DMS53 treated with DMSO at 0.1 percent for 48 hours (cell line): Measurements from ENCODE around the gene MORN1.

Source experiments
- DNase-seq: peaks from one replicate; lab custom pipeline; 2025; ENCODE audit not compliant: unreplicated experiment; lab: John Stamatoyannopoulos, UW

MORN1 gene

DNA sequence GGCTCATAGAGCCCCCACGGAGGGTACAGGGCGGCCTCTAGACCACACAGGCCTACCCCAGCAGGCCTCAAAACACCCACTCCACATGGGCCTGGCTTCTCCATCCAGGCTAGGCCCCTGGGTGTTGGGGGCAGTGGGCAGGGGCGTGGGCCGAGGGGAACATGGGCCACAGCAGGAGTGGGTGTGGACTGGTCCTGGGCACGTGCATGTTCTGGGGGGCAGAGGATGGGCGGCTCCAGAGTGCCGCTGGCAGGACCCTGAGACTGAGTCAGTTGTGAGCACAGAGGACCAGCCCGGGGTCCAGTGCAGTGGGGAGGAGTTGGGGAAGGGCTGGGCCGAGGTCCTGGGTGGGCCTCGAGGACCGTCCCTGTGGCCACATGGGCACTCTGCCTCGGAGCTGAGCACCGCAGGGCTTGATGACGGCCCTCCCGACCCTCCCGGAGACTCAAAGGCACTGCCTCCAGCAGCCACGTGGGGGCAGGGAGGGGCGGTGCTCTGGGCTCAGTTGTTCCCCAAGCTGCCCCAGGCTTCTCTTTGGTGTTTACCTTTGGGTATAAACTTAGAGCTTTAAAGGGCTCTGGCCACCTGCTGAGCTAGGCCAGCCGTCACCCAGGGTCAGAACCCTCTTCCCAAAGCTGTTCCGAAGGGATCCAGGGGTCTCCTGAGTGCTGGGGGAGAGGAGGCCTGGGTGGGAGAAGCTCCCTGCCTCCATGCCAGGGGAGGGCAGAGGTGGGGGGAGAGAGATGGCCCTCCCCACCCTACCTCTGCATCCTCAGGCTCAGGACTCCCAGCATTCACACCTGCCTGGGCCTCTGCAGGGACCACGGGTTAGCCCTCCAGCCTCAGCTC lies 79.9 kb downstream of the MORN1 start:
- peak; percentile 16 for DNase-seq

DNA sequence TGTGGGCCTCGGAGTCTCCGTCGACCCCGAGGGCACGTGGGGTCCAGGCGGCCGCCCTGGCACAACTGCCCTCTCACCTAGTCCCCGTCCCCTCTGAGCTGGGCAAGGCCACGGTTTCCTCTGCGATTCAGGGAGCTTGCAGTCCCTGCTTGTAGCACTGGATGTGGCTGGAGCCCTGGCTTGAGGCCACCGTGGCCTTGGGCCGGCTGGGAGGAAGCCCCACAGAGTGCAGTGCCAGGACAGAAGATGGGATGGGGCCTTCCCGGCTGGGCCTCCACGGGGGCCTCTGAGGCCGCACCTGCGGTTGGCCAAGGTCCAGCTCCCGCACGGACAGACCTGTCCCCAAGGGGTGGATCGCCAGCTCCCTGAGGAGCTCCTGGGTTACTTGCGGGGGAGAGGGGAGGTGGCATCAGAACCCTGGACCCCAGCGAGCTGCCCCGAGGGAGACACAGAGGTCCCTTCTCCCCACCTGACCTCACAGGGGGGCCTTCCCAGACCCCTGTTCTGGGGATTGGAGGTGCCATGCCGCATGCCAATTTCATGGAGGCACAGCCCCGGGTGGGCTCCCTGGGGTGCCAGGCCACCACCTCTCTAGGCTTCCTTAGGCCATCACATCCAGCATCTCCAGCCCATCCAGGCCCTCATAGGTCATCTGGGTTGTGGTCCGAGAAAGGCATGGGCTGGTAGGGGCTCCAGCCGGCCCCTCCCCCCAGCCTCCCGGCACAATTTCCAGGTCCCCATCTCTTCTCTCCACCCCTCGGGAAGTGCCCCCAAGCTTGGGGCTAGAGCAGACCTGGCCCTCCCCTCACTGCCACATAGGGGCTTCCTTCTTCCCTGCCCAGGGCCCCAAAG lies 80.8 kb downstream of the MORN1 start:
- DNase-seq = no peak

DNA sequence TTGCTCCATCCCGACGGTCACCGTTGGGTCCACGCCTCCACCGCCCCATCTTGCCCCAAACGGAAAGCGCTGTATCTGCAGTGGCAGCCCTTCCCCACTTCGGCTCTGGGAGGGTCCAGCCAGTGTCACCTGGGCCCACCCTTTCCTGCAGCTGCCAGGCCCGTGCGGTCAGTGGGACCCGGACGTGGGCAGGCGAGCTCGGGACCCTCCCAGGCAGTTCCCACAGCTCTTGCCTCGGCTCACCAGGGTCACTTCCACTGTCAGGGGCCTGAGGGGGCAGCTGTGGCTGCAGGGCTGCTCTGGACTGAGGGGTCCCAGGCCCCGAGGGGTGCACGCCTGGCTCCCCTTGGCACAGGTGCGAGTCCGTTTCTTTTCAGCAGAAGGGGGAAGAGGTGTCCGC lies 82.5 kb downstream of the MORN1 start:
- no peak for DNase-seq

DNA sequence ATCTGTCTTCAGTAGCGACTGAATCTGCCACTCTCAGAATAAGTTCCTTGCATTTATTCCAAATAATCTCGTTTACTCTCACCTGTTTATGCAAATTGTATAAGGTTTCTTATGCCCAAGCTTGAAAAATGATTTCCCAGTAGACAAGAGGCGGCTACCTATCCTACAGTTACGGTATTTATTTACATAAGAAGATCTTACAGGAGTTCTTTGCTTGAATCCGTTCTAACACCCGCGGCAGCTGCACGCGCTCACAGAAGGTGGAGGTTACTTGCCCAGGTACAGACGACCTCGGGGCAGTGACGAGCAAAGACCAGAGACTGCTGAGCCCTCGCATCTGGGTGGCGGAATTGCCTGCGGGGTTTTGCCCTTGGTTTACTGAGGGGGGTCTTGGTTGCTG lies 83.4 kb downstream of the MORN1 start:
- DNase-seq = no peak

DNA sequence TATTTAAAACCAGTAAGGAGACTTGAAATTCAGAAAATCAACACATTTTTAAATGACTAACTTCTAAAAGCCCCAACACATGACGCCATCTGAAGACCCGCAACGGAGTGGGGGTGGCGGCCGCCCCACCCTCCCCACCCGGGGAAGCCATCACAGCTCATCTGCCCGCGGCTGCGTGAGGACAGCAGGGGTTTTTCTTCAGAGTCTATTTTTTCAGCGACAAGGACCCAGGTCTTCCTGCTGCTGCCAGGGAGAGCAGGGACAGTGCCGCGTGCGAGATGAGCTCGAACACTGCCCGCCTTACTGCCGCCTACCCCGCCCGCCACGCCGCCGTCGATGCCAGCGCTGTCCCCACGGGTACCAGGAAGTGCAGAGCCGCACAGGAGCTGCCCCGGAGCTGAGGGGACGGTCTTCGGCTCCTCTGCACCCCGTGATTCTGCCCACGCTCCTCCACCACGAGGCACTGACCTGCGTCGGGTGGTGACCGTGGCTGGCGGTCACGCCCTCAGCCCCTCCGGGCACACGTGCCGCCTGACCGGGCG lies 84.2 kb downstream of the MORN1 start:
- no peak for DNase-seq

DNA sequence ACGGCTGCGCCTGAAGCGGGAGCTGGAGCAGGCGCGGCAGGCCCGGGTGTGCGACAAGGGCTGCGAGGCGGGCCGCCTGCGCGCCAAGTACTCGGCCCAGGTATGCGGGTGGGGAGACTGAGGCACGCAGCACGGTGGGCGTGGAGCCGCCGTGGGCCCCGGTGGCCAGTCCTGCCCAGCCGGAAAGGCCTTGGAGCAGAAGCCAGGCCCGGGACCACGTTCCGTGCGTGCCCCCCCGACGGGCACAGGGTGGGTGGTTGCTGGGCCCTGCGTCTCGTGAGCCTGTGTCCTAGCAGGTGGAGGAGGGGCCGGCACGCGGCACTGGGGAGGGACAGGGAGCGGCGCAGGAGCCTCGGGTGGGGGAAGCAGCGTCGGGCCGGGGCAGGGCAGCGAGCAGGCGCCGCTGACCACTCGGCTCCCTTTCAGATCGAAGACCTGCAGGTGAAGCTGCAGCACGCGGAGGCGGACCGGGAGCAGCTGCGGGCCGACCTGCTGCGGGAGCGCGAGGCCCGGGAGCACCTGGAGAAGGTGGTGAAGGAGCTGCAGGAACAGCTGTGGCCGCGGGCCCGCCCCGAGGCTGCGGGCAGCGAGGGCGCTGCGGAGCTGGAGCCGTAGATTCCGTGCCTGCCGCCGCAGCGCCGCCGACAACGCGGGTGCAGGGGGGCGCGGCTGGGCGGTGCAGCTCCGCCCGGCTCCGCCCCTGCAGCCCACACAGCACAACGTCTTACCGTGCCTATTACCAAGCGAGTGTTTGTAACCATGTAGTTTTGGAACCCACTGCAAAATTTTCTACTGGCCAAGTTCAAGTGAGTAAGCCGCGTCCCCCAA lies 85.0 kb downstream of the MORN1 start:
- no peak for DNase-seq

DNA sequence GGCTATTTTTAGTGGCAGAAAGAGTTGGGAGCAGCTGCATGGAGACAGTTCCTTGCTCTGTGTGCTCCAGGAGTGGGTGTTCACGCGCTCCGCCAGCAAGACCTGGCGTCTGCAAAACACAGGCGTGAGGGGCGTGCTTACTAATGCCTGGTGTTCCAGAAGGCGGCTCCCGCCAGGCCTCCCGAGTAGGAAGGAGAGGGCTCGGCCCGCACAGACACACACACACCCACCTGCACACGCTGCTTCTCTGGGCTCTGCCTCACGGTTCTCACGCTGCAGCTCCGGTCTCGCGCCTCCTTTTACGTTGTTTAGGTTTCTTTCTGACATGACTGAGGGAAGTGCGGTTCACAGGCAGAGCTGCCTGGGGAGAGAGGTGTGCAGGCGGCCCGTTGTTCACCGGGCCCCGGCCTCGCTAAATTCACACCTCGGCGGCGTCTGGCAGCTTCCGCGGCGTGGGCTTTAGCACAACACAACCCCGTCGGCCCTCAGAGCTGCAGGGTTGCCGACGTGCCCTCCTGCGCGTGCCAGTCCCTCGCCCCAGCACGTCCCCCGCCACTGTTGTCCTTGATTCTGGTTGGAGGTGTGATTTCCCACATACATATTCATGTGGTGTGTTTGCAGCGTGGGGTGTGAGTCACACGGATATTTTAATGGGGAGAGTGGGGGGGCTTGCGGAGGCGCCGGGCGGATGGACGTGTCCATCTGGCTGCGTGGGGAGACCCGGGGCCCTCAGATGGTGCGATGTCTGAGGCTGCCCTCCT lies 86.3 kb downstream of the MORN1 start:
- no peak for DNase-seq

DNA sequence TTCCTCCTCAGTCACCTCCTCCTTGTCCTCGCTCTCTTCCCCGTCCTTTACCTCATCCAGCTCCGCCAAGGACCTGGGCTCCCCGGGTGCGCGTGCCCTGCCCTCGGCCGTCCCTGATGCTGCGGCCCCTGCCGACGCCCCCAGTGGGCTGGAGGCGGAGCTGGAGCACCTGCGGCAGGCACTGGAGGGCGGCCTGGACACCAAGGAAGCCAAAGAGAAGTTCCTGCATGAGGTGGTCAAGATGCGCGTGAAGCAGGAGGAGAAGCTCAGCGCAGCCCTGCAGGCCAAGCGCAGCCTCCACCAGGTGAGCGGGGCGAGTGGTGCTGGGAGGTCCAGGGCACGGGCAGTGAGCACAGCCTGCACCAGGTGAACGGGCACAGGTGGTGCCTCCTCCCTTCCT lies 87.1 kb downstream of the MORN1 start:
- DNase-seq = no peak

DNA sequence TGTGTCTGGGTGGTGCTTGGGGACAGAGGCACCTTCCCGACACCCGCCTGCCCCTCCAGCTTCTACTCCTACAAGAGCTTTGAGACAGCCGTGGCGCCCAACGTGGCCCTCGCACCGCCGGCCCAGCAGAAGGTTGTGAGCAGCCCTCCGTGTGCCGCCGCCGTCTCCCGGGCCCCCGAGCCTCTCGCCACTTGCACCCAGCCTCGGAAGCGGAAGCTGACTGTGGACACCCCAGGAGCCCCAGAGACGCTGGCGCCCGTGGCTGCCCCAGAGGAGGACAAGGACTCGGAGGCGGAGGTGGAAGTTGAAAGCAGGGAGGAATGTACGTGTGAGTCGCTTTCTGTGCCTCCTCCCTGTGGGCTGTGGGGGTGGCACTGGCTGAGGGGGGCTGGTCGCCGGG lies 87.6 kb downstream of the MORN1 start:
- DNase-seq = no peak

DNA sequence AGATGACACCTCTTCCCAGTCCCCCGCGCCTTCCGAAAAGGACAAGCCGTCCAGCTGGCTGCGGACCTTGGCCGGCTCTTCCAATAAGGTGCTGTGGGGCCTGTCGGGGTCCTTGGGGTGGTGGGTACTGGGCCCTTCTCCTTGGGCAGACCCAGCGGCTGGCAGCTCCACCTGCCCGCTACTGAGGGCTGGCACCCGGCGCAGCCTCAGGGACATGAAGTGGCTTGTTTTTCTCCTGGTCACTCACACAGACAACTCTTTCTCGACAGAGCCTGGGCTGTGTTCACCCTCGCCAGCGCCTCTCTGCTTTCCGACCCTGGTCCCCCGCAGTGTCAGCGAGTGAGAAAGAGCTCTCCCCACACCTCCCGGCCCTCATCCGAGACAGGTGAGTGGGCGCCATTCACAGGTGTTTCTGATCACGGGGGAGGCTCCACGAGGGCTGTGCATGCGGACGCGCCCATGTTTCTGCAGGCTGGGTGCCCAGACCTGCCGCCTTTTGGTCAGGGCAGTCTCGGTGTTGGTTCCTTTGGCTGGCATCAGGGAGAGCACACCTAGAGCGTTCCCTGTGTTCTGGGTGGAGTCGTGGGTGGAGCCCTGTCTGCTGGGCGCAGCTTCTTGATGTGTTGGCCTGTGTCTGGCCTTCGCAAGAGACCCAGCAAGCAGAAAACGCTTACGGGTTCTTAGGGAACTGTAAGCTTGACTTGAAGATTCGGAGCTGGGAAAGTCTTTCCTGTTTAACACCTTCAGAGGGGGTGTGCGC lies 88.2 kb downstream of the MORN1 start:
- DNase-seq = no peak

DNA sequence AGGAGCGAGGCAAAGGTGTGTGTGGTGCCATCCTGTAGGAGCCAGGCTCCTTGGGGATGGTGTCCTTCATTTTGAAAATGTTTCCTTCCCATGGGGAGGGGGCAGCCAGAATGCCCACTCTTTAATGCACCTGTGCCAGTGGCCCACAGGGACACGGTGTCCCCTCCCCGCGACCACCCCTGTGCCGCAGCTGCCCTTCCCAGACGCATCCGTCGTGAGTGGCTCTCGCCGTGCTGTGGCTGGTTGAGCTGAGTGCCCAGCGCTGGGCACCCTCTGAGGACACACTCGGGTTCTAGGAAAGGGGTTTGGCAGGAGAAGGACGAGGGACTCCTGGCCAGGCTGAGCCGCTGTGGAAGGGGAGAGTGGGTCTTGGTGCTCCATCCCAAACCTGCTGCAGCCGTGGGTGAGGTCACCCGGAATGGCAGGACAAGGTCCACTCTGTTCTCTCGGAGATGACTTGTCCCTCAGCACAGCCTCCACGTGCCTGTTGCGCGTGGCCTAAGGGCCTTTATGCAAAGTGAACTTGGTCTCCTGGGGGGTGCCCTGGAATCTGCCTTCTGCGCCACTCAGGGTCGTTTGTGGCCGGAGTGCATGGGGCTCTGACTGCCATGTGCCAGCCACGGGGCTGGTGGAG lies 88.9 kb downstream of the MORN1 start:
- no peak for DNase-seq

DNA sequence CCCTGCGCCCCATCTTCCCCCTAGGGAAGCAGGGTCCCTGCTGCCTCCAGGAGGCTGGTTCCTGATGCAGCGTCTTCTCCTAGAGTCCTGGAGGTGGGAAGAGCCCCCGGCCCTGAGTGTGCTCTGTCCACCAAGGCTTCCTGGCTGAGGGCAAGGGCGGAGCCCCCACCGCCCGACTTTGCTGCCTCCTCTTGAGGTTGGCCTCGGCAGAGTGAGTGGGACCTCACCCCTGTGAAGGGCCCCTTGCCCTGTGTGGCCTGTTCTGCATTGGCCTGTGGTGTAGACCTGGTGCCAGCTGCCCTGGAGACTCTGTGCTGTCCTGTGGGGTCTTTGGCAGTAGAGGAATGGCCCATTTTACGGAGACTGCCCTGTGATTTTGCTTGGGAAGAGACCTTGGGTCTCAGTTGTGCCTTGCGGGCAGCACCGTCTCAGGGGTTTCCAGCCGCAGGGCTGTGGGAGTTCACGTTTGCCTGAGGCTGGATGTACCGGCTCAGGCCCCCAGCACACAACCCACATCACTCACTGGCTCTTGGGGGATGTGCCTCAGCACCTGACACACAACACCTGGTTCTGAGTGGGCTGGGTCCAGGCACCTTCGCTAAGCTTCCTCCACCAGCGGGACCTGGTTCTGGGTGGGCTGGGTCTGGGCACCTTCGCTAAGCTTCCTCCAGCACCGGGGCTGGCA lies 89.6 kb downstream of the MORN1 start:
- DNase-seq = no peak

DNA sequence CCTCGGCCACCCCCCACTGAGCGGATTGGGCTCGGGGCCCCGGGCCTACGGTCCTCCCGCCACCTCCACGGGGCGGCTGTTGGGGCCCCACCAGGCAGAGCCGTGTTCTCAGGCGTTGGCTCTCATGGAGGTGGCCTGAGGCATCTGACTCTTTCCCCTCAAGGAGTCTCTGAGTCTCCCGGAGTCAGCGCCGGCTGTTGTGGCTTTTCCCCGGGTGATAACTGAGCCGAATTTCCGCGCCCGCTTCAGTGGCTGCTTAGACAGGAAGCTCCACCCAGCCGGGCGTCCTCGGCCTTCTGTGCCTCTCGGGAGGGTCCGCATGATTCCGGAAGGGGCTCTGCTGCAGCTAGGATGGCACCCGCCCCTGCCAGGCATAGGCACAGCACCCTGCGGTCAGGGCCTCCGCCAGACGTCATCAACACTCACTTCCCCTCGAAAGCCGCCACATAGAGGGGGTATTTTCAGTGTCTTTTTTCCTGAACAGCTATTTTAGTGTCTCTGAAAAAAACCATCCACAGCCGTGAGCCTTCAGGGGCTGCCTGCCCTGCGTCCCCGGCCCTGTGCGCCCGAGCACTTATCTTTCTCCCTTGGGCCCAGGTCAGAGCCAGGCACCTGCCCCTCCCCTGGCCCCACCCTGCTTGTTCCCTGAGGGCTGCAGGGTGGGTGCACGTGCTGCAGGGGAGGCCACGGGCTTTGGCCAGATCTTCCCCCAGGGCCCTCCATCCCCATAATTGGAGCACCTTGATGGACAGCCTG lies 90.3 kb downstream of the MORN1 start:
- DNase-seq = no peak

DNA sequence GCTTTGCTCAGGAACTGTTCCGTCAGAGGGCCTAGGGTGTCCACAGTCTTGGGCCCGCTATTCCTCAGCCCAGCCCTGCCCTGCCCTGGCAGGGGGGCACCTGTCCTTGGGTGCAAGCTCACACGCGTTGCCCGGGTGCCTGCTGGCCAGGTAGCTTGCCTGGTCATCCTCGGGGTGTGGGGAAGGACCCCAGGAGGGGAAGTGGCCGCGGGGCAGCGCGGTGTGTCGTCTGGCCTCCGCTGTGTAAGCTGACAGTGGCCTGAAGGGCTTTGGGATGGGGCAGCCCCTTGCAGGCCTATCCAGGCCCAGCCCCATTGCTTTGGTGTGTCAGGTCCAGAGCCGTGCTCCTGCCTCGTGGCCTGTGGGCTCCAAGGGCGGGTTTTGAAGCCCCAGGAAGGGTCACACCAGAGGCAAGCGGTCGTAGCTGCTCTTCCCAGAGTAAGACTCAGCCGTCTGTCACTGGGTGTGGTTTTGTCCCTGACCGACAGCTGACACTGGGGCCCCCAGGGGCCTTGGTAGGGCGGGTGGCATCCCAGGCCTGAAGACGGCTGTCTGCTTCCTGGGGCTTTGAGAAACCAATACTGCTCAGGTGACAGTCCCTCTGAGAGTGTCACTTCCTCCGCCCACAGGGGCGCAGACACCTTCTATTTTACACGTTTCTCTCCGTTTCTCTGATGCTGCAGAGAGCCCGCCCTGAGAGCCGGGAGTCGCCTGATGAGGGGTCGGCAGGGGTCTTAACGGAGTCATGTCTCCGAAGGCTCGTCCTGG lies 91.2 kb downstream of the MORN1 start:
- no peak for DNase-seq

DNA sequence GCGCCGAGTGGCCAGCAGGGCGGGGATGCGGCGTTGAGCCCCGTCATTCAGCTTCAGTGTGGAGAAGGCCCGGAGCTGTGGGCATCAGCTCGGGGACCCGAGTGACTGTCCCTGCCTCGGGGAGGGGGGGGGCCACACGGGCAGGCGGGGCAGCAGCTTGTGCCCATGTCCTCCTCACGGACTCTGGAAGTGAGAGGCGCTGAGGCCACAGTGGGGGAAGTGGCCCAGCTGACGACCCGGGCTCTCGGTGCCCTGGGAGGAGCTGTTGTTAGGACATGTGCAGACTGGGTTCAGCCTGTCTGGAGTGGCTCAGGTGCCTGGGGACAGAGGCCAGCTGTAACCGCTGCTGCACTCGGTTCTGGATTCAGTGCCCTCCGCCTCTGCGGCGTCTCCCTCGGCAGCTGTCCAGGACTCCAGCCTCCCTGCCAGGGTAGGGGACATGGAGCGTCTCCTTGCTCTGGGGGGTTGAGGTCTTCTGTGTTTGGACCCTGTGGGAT lies 92.2 kb downstream of the MORN1 start:
- DNase-seq = no peak

DNA sequence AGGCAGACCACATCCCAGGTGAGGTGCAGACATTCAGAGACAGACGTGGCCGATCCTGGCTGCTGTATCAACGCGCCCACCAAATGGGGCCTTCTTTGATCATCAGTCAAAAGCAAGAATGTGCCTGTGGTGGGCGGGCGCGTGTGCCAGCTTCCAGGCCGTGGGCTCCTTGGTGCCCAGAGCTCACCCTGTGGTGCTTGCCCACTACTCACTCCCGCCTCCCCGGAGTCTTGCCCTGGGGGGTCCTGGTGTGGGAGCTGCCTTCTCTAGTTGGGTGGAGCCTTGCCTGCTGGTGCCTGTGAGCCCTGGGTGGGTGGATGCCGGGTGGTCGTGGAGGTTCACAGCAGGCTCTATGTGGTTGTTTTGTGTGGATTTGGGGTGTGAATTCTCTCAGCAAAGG lies 92.7 kb downstream of the MORN1 start:
- DNase-seq = no peak
